H9 (cell line): ENCODE data around the gene GCH1. TPM values are rescaled to one million over a fixed set of nuclear protein-coding genes. Genes with fewer than 3 reads are reported as not detected.

Experiments
- DNase-seq: peaks from one replicate; pipeline ENCODE4 v3.0.0-alpha.2; 2017
- H2AFZ ChIP-seq: one replicate; pipeline ENCODE4 v1.6.1; 2013; ENCODE audit warnings: mild to moderate bottlenecking, low read length, control low read depth, moderate library complexity
- H2AK5ac ChIP-seq: 2 replicates; pipeline ENCODE4 v1.6.1; 2013; ENCODE audit warnings: low read length, control low read depth, mixed read lengths; ENCODE audit not compliant: insufficient read length
- H2BK120ac ChIP-seq: one replicate; pipeline ENCODE4 v1.6.1; 2013; ENCODE audit warnings: low read depth, mild to moderate bottlenecking, low read length, control low read depth, inconsistent platforms; ENCODE audit not compliant: poor library complexity, severe bottlenecking
- H2BK12ac ChIP-seq: 2 replicates; pipeline ENCODE4 v1.6.1; 2013; ENCODE audit warnings: low read length, control low read depth, mixed read lengths, low read depth; ENCODE audit not compliant: insufficient read length
- H2BK15ac ChIP-seq: 2 replicates; pipeline ENCODE4 v1.6.1; 2013; ENCODE audit warnings: low read depth, low read length, control low read depth
- H2BK20ac ChIP-seq: one replicate; pipeline ENCODE4 v1.6.1; 2013; ENCODE audit warnings: low read depth, mild to moderate bottlenecking, low read length, control low read depth, inconsistent platforms; ENCODE audit not compliant: poor library complexity, severe bottlenecking
- H2BK5ac ChIP-seq: 2 replicates; pipeline ENCODE4 v1.6.1; 2013; ENCODE audit warnings: low read length, control low read depth, mixed read lengths; ENCODE audit not compliant: insufficient read length
- H3K14ac ChIP-seq: 2 replicates; pipeline ENCODE4 v1.6.1; 2013; ENCODE audit warnings: low read length, control low read depth; ENCODE audit not compliant: insufficient read depth
- H3K18ac ChIP-seq: 2 replicates; pipeline ENCODE4 v1.6.1; 2013; ENCODE audit warnings: low read depth, mild to moderate bottlenecking, mixed read lengths, low read length, control low read depth; ENCODE audit not compliant: insufficient read length
- H3K23ac ChIP-seq: 2 replicates; pipeline ENCODE4 v1.6.1; 2013; ENCODE audit warnings: low read length, control low read depth, mixed read lengths, low read depth; ENCODE audit not compliant: insufficient read length
- H3K23me2 ChIP-seq: 2 replicates; pipeline ENCODE4 v1.6.1; 2013; ENCODE audit warnings: low read depth, mild to moderate bottlenecking, mixed read lengths, low read length, control low read depth; ENCODE audit not compliant: insufficient read length, poor library complexity, severe bottlenecking
- H3K27ac ChIP-seq: 2 replicates; pipeline ENCODE4 v1.5.1; 2013; ENCODE audit warnings: low read length, control low read depth, mixed read lengths, low read depth; ENCODE audit not compliant: insufficient read length
- H3K27me3 ChIP-seq: 2 replicates; pipeline ENCODE4 v1.6.1; 2013; ENCODE audit warnings: low read length, control low read depth, inconsistent platforms; ENCODE audit not compliant: insufficient read depth
- H3K4ac ChIP-seq: 2 replicates; pipeline ENCODE4 v1.6.1; 2013; ENCODE audit warnings: low read depth, mild to moderate bottlenecking, control low read depth, inconsistent platforms, low read length, moderate library complexity
- H3K4me1 ChIP-seq: 2 replicates; pipeline ENCODE4 v1.6.1; 2013; ENCODE audit warnings: low read length, control low read depth, inconsistent platforms; ENCODE audit not compliant: insufficient read depth
- H3K4me2 ChIP-seq: 2 replicates; pipeline ENCODE4 v1.6.1; 2013; ENCODE audit warnings: low read length, control low read depth, mixed read lengths; ENCODE audit not compliant: insufficient read length, insufficient read depth
- H3K56ac ChIP-seq: 2 replicates; pipeline ENCODE4 v1.6.1; 2013; ENCODE audit warnings: low read depth, mild to moderate bottlenecking, mixed read lengths, low read length, control low read depth; ENCODE audit not compliant: insufficient read length
- H3K79me1 ChIP-seq: 2 replicates; pipeline ENCODE4 v1.6.1; 2013; ENCODE audit warnings: low read depth, mild to moderate bottlenecking, moderate library complexity, low read length, control low read depth, inconsistent platforms; ENCODE audit not compliant: insufficient read depth, poor library complexity, severe bottlenecking
- H3K79me2 ChIP-seq: 2 replicates; pipeline ENCODE4 v1.6.1; 2013; ENCODE audit warnings: low read length, control low read depth, inconsistent platforms; ENCODE audit not compliant: insufficient read depth
- H3K9ac ChIP-seq: 2 replicates; pipeline ENCODE4 v1.6.1; 2013; ENCODE audit warnings: low read length, control low read depth, mixed read lengths; ENCODE audit not compliant: insufficient read length; ENCODE audit errors: extremely low read depth
- H3K9me3 ChIP-seq: one replicate; pipeline ENCODE4 v1.6.1; 2013; ENCODE audit warnings: low read depth, low read length, inconsistent platforms; ENCODE audit not compliant: control insufficient read depth
- H3T11ph ChIP-seq: one replicate; pipeline ENCODE4 v1.6.1; 2013; ENCODE audit warnings: mild to moderate bottlenecking, low read length, control low read depth, inconsistent platforms
- H4K20me1 ChIP-seq: one replicate; pipeline ENCODE4 v1.6.1; 2013; ENCODE audit not compliant: control insufficient read depth, insufficient read length, insufficient read depth
- H4K5ac ChIP-seq: 2 replicates; pipeline ENCODE4 v1.6.1; 2013; ENCODE audit warnings: low read depth, mild to moderate bottlenecking, mixed read lengths, low read length, control low read depth; ENCODE audit not compliant: insufficient read length
- H4K8ac ChIP-seq: replicated peaks from 2 replicates; pipeline ENCODE4 v1.6.1; 2013; ENCODE audit warnings: low read length, control low read depth, mixed read lengths, low read depth; ENCODE audit not compliant: insufficient read length
- H4K91ac ChIP-seq: 2 replicates; pipeline ENCODE4 v1.6.1; 2013; ENCODE audit warnings: low read depth, mild to moderate bottlenecking, moderate library complexity, mixed read lengths, low read length, control low read depth; ENCODE audit not compliant: insufficient read length
- H3K27ac Mint-ChIP-seq, 3 experiments: 2 replicates in 2 of 3; 3 replicates in 1 of 3; pipeline ENCODE4 v1.8.0; 2020 to 2021; ENCODE audit warnings: mixed read lengths in 3 of 3, mild to moderate bottlenecking in 1 of 3, moderate library complexity in 1 of 3
- H3K27me3 Mint-ChIP-seq: 2 replicates; pipeline ENCODE4 v1.8.0; 2021; ENCODE audit warnings: low read depth, mild to moderate bottlenecking, moderate library complexity, mixed read lengths
- H3K36me3 Mint-ChIP-seq, 3 experiments: 2 replicates in 2 of 3; 3 replicates in 1 of 3; pipeline ENCODE4 v1.8.0; 2020 to 2021; ENCODE audit warnings: low read depth in 3 of 3, mixed read lengths in 3 of 3; ENCODE audit not compliant: insufficient read depth in 1 of 3
- H3K4me1 Mint-ChIP-seq, 2 experiments: 2 replicates each; pipeline ENCODE4 v1.8.0; 2020; ENCODE audit warnings: mixed read lengths in 2 of 2
- H3K4me3 Mint-ChIP-seq, 2 experiments: 2 replicates in 1 of 2; 3 replicates in 1 of 2; pipeline ENCODE4 v1.8.0; 2020 to 2021; ENCODE audit warnings: mild to moderate bottlenecking in 2 of 2, mixed read lengths in 2 of 2, moderate library complexity in 1 of 2
- H3K9me3 Mint-ChIP-seq, 2 experiments: 2 replicates in 1 of 2; 3 replicates in 1 of 2; pipeline ENCODE4 v1.8.0; 2020; ENCODE audit warnings: mild to moderate bottlenecking in 2 of 2, mixed read lengths in 2 of 2, moderate library complexity in 1 of 2
- CTCF ChIP-seq: fragments of 200-600 bp; sonication (generic); conservative IDR thresholded peaks from 3 replicates; pipeline ENCODE4 v1.8.0; 2021; ENCODE audit warnings: antibody characterized with exemption, mild to moderate bottlenecking
- WGBS: extraction: QIAGEN DNeasy Blood & Tissue Kit; methylation state at CpG from one replicate; pipeline ENCODE4 v1.1.7; 2013; ENCODE audit warnings: missing lambda C conversion rate, low lambda C conversion rate, mixed read lengths; ENCODE audit not compliant: insufficient read length; ENCODE audit errors: extremely low coverage; 5-methylcytosine and 5-hydroxymethylcytosine counted together
- total RNA-seq: library from RNA; stranded (reverse); gene quantifications from 2 replicates; pipeline ENCODE4 v1.2.1, GENCODE V29; 2021

The GCH1 gene
- total RNA-seq, 1 experiment from 2014 or later: 7.7 TPM

GRCh38 chr14:54890788-54891187, 11.8 kb downstream of the GCH1 start:
- H3K18ac ChIP-seq: no peak overlapping the region
- no peak for DNase-seq
- no peak overlapping the region for H4K91ac ChIP-seq
- H3K23me2 ChIP-seq: no peaks in the 10 kb centered on the region
- no peaks in the 10 kb centered on the region for H4K20me1 ChIP-seq
- H2BK12ac ChIP-seq: no peak overlapping the region
- H3K27me3 Mint-ChIP-seq: no peaks in the 10 kb centered on the region
- H3K14ac ChIP-seq: no peak overlapping the region
- no peaks in the 10 kb centered on the region for H3K4me1 ChIP-seq
- no peak overlapping the region for H2AK5ac ChIP-seq
- H3K4me2 ChIP-seq: no peak overlapping the region
- no peak overlapping the region for H3K4me3 Mint-ChIP-seq
- no peak overlapping the region for H4K8ac ChIP-seq
- H3K9ac ChIP-seq: no peak overlapping the region
- peak overlapping the region in 1 of 3 experiments; percentile 45; a peak in 1 of 7 replicates for H3K27ac Mint-ChIP-seq
- no CpG with 5 or more reads among the region's 1 CpG for WGBS
- no peaks in the 10 kb centered on the region for H3K9me3 Mint-ChIP-seq
- no peaks in the 10 kb centered on the region for H3K27me3 ChIP-seq
- no peak overlapping the region for H2BK120ac ChIP-seq
- H3K4me1 Mint-ChIP-seq: peaks cover 12 to 14% of the 10 kb centered on the region in 2 experiments
- no peak overlapping the region for H3K56ac ChIP-seq
- TF ChIP-seq CTCF: no peak
- no peak overlapping the region for H3K23ac ChIP-seq
- H2BK20ac ChIP-seq: no peak overlapping the region
- H3K36me3 Mint-ChIP-seq: no peaks in the 10 kb centered on the region
- no peaks in the 10 kb centered on the region for H3K79me2 ChIP-seq
- no peak overlapping the region for H3K27ac ChIP-seq
- H4K5ac ChIP-seq: no peak overlapping the region
- no peak overlapping the region for H3K4ac ChIP-seq
- no peaks in the 10 kb centered on the region for H3K9me3 ChIP-seq
- H2AFZ ChIP-seq: no peak overlapping the region
- H3K79me1 ChIP-seq: no peaks in the 10 kb centered on the region
- no peak overlapping the region for H2BK15ac ChIP-seq
- H2BK5ac ChIP-seq: no peak overlapping the region
- H3T11ph ChIP-seq: no peak overlapping the region
